ENCODE measurements around the gene QSOX1. TPM values are rescaled to one million over a fixed set of nuclear protein-coding genes. Genes with fewer than 3 reads are reported as not detected.

QSOX1 gene
- total and polyA plus RNA-seq, 2 donors (not counting 3 experiments of a cell fraction or from before 2014, with no cell fraction given), result 256 to 415 TPM

DNA sequence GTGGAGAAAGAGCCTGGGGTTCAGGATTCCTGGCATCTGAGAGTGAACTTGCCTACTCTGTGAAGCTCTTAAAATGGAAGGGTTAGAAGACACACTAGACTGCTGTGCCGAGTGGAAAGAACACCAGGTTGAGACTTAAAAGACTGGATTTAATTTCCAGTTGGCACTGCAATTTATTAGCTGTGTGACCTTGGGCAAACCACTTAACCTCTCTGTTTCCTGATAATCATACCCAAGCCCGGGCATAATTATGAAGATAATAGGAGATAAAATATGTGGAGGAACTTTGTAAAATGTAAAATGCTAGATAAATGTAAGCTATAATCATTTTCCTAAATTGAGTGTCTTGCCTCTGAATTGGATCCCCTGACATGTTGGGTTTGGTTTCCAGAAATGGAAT is 70.7 kb downstream of the QSOX1 start:
- ChIA-PET POLR2A (no interaction called here), CTCF (interaction anchor here (1.4 kb wide), 1 partner anchor 17 kb away, joined by 3 read pairs; no protein-coding TSS in a partner anchor)
- Histone ChIP-seq H4K20me1 (replicated peaks; ENCODE audit: control insufficient read depth, extremely low read depth, insufficient read depth, low read length) (no peaks in the 10 kb centered on the region), H3K79me2 (ENCODE audit: control insufficient read depth, insufficient read depth, low read length) (no peaks in the 10 kb centered on the region), H3K9ac (replicated peaks; ENCODE audit: extremely low read depth, insufficient read depth, low read length) (no peak overlapping the region), H3K4me2 (ENCODE audit: insufficient read depth, low read length) (no peak overlapping the region), H3K4me3 (replicated peaks in 1 of 3; ENCODE audit: insufficient read depth in 1 of 3, low read depth in 1 of 3, low read length in 3 of 3) (no peak overlapping the region), H3K27ac (ENCODE audit: insufficient read depth, low read depth, low read length) (no peak overlapping the region), H3K4me1 (ENCODE audit: control insufficient read depth, extremely low read depth, insufficient read depth, low read length) (peaks cover 11% of the 10 kb centered on the region), H2AFZ (ENCODE audit: low read depth, low read length) (no peak overlapping the region), H3K9me1 (replicated peaks; ENCODE audit: control insufficient read depth, extremely low read depth, insufficient read depth, low read length) (no peaks in the 10 kb centered on the region), H3K36me3 (ENCODE audit: control insufficient read depth in 2 of 2, extremely low read depth in 1 of 2, insufficient read depth in 2 of 2, low read length in 2 of 2) (no peaks in the 10 kb centered on the region), H3K27me3 (ENCODE audit: control insufficient read depth in 2 of 2, insufficient read depth in 2 of 2, low read length in 2 of 2) (peaks cover 44 to 67% of the 10 kb centered on the region in 2 experiments), H3K9me3 (replicated peaks; ENCODE audit: control insufficient read depth, insufficient read depth, low read length) (no peaks in the 10 kb centered on the region)
- dilution Hi-C loops (cut with MboI; ENCODE audit: extremely low pct_ligation_motif_present, low sequenced_read_pairs), result no loop called here
- DNase-seq (ENCODE audit: low read depth, low spot score), result no peak
- no peak for FAIRE-seq
- intact Hi-C loops (cut with micrococcal nuclease), result no loop called here
- TF ChIP-seq MAX (IDR thresholded peaks at IDR 0.05; ENCODE audit: insufficient read depth, insufficient read length), result no peak
- TF ChIP-seq GATA2 (IDR thresholded peaks at IDR 0.05; ENCODE audit: insufficient read depth, insufficient read length, low read depth, low read length), result no peak
- TF ChIP-seq JUN (IDR thresholded peaks at IDR 0.05; ENCODE audit: borderline replicate concordance, insufficient read depth, insufficient read length, low read depth), result no peak
- TF ChIP-seq POLR2A (IDR thresholded peaks at IDR 0.05; ENCODE audit: low read depth, low read length), result no peak
- no peak for TF ChIP-seq FOS (IDR thresholded peaks at IDR 0.05; ENCODE audit: borderline replicate concordance, insufficient read depth, low read length)
- TF ChIP-seq, protein P1, sequence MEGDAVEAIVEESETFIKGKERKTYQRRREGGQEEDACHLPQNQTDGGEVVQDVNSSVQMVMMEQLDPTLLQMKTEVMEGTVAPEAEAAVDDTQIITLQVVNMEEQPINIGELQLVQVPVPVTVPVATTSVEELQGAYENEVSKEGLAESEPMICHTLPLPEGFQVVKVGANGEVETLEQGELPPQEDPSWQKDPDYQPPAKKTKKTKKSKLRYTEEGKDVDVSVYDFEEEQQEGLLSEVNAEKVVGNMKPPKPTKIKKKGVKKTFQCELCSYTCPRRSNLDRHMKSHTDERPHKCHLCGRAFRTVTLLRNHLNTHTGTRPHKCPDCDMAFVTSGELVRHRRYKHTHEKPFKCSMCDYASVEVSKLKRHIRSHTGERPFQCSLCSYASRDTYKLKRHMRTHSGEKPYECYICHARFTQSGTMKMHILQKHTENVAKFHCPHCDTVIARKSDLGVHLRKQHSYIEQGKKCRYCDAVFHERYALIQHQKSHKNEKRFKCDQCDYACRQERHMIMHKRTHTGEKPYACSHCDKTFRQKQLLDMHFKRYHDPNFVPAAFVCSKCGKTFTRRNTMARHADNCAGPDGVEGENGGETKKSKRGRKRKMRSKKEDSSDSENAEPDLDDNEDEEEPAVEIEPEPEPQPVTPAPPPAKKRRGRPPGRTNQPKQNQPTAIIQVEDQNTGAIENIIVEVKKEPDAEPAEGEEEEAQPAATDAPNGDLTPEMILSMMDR (IDR thresholded peaks at IDR 0.05; ENCODE audit: extremely low read depth in 1 of 2, insufficient read depth in 1 of 2, low read depth in 1 of 2, low read length in 2 of 2), result no peak
- no peak for TF ChIP-seq EZH2 (IDR thresholded peaks at IDR 0.05; ENCODE audit: borderline replicate concordance, low read depth, low read length, severe bottlenecking)
- TF ChIP-seq MYC (IDR thresholded peaks at IDR 0.05; ENCODE audit: low read depth, low read length), result no peak
- TF ChIP-seq POLR2AphosphoS5 (IDR thresholded peaks at IDR 0.05; ENCODE audit: insufficient read depth, low read depth, low read length), result no peak
- no TSS peak for BruUV-seq (replicated peaks)

All from endothelial cell of umbilical vein (primary cell).